GM23248 (cell line): ENCODE measurements around the gene TMPRSS5. TPM values are rescaled to one million over a fixed set of nuclear protein-coding genes. Genes with fewer than 3 reads are reported as not detected.

ENCODE experiments used
- DNase-seq: peaks from one replicate; pipeline ENCODE4 v3.0.0-alpha.2; 2015
- H2AFZ ChIP-seq: fragments of 200-600 bp; sonication (generic); 2 replicates; pipeline ENCODE4 v1.6.1; 2016; ENCODE audit warnings: antibody characterized with exemption
- H3F3A ChIP-seq: fragments of 200-600 bp; sonication (generic); 2 replicates; pipeline ENCODE4 v1.6.1; 2016; ENCODE audit warnings: mild to moderate bottlenecking, antibody characterized with exemption, mixed run types; ENCODE audit not compliant: insufficient read depth
- H3K27ac ChIP-seq: fragments of 200-600 bp; sonication (generic); 2 replicates; pipeline ENCODE4 v1.5.1; 2016; ENCODE audit warnings: mild to moderate bottlenecking
- H3K27me3 ChIP-seq: fragments of 200-600 bp; sonication (generic); replicated peaks from 2 replicates; pipeline ENCODE4 v1.6.1; 2016; ENCODE audit warnings: mild to moderate bottlenecking; ENCODE audit not compliant: insufficient read depth
- H3K36me3 ChIP-seq: fragments of 200-600 bp; sonication (generic); 2 replicates; pipeline ENCODE4 v1.6.1; 2016; ENCODE audit warnings: low read depth, mild to moderate bottlenecking
- H3K4me1 ChIP-seq: fragments of 200-600 bp; sonication (generic); 2 replicates; pipeline ENCODE4 v1.6.1; 2016; ENCODE audit warnings: mild to moderate bottlenecking; ENCODE audit not compliant: insufficient read depth
- H3K4me2 ChIP-seq: fragments of 200-600 bp; sonication (generic); one replicate; pipeline ENCODE4 v1.6.1; 2016; ENCODE audit warnings: mild to moderate bottlenecking; ENCODE audit not compliant: unreplicated experiment
- H3K4me3 ChIP-seq: fragments of 200-600 bp; sonication (generic); 2 replicates; pipeline ENCODE4 v1.5.1; 2016; ENCODE audit warnings: mild to moderate bottlenecking
- H3K79me2 ChIP-seq: fragments of 200-600 bp; sonication (generic); 2 replicates; pipeline ENCODE4 v1.6.1; 2016; ENCODE audit warnings: mild to moderate bottlenecking; ENCODE audit not compliant: insufficient read depth
- H3K9ac ChIP-seq: fragments of 200-600 bp; sonication (generic); 2 replicates; pipeline ENCODE4 v1.6.1; 2016; ENCODE audit warnings: mild to moderate bottlenecking
- H3K9me2 ChIP-seq: fragments of 200-600 bp; sonication (generic); 2 replicates; pipeline ENCODE4 v1.6.1; 2016; ENCODE audit warnings: mixed run types, mild to moderate bottlenecking, moderate library complexity; ENCODE audit not compliant: insufficient read depth
- H3K9me3 ChIP-seq: fragments of 200-600 bp; sonication (generic); one replicate; pipeline ENCODE4 v1.6.1; 2017; ENCODE audit warnings: low read depth
- H4K20me1 ChIP-seq: fragments of 200-600 bp; sonication (generic); 2 replicates; pipeline ENCODE4 v1.6.0; 2016; ENCODE audit not compliant: insufficient read depth
- EZH2 ChIP-seq: fragments of 200-600 bp; sonication (generic); IDR thresholded peaks from 2 replicates; pipeline ENCODE4 v1.6.1; 2018; ENCODE audit warnings: antibody characterized with exemption, mild to moderate bottlenecking; ENCODE audit not compliant: insufficient read depth, poor library complexity, severe bottlenecking
- EZH2phosphoT487 ChIP-seq: fragments of 200-600 bp; sonication (generic); IDR thresholded peaks from 2 replicates; pipeline ENCODE4 v1.6.1; 2018; ENCODE audit warnings: antibody characterized with exemption, moderate library complexity, mild to moderate bottlenecking, low read depth; ENCODE audit not compliant: insufficient read depth
- WGBS, 2 experiments: methylation state at CpG; one replicate each; pipeline ENCODE4 v1.1.6; 2015 to 2017; ENCODE audit warnings: low lambda C conversion rate in 2 of 2, low coverage in 1 of 2; ENCODE audit errors: missing lambda C conversion rate in 2 of 2; 5-methylcytosine and 5-hydroxymethylcytosine counted together
- in situ Hi-C: fragments of 300-500 bp; cut with MboI; formaldehyde crosslinking; loops from 2 replicates; pipeline ENCODE4 v1.15.0; 2020
- polyA plus RNA-seq: library from polyadenylated mRNA; unstranded; fragments of >200 nt; fragmentation: Nextera tagmentation; extraction: Ambion mirVana; gene quantifications from 2 replicates; pipeline ENCODE4 v1.2.1, GENCODE V29; 2016
- total RNA-seq: library from RNA; depleted of rRNA; stranded (reverse); fragments of >200 nt; shearing (Covaris generic); gene quantifications from 2 replicates; pipeline ENCODE4 v1.2.3, GENCODE V29; 2014

Gene TMPRSS5
- total and polyA plus RNA-seq, 2 experiments from 2014 or later: not detected

GRCh38 chr11:113655771-113656170 is 50.3 kb downstream of the TMPRSS5 start:
- no peak overlapping the region for H3K9ac ChIP-seq
- H2AFZ ChIP-seq: no peak overlapping the region
- H3K4me3 ChIP-seq: no peak overlapping the region
- no peaks in the 10 kb centered on the region for H4K20me1 ChIP-seq
- H3K4me1 ChIP-seq: no peaks in the 10 kb centered on the region
- H3K4me2 ChIP-seq: no peak overlapping the region
- DNase-seq: no peak
- no peaks in the 10 kb centered on the region for H3K79me2 ChIP-seq
- H3F3A ChIP-seq: no peaks in the 10 kb centered on the region
- TF ChIP-seq EZH2phosphoT487 (no peak), EZH2 (no peak)
- no peak overlapping the region for H3K27ac ChIP-seq
- 74 to 77% methylated on average over 5 of the region's 5 CpGs for WGBS, 2 experiments
- peaks cover 34% of the 10 kb centered on the region for H3K27me3 ChIP-seq
- H3K9me2 ChIP-seq: no peaks in the 10 kb centered on the region
- H3K36me3 ChIP-seq: no peaks in the 10 kb centered on the region
- in situ Hi-C loops: no loop called here
- H3K9me3 ChIP-seq: no peaks in the 10 kb centered on the region

- Histone ChIP-seq H3K9ac (no peak overlapping the region), H3K79me2 (no peaks in the 10 kb centered on the region), H3K27ac (no peak overlapping the region), H3K36me3 (no peaks in the 10 kb centered on the region), H3K27me3 (peaks cover 43% of the 10 kb centered on the region), H3K4me2 (no peak overlapping the region), H3K9me3 (no peaks in the 10 kb centered on the region), H3F3A (no peaks in the 10 kb centered on the region), H3K4me3 (no peak overlapping the region), H2AFZ (no peak overlapping the region), H4K20me1 (no peaks in the 10 kb centered on the region), H3K9me2 (no peaks in the 10 kb centered on the region), H3K4me1 (no peaks in the 10 kb centered on the region)
- TF ChIP-seq EZH2 (no peak), EZH2phosphoT487 (no peak)
- no peak for DNase-seq
- 61 to 65% methylated on average over 5 of the region's 5 CpGs for WGBS, 2 experiments
- in situ Hi-C loops: no loop called here
Measured at GRCh38 chr11:113651023-113651422, 55.1 kb downstream of the TMPRSS5 start.

- Histone ChIP-seq H3K36me3 (no peaks in the 10 kb centered on the region), H3K27ac (no peak overlapping the region), H3K4me3 (no peak overlapping the region), H3K27me3 (peaks cover 45% of the 10 kb centered on the region), H3K4me1 (no peaks in the 10 kb centered on the region), H3K9me3 (no peaks in the 10 kb centered on the region), H3K9me2 (no peaks in the 10 kb centered on the region), H3K9ac (no peak overlapping the region), H3K79me2 (no peaks in the 10 kb centered on the region), H3K4me2 (no peak overlapping the region), H4K20me1 (no peaks in the 10 kb centered on the region), H3F3A (no peaks in the 10 kb centered on the region), H2AFZ (no peak overlapping the region)
- in situ Hi-C loops: no loop called here
- TF ChIP-seq EZH2phosphoT487 (no peak), EZH2 (no peak)
- WGBS, 2 experiments: 71 to 72% methylated on average over 16 to 18 of the region's 20 CpGs
- no peak for DNase-seq
Measured at GRCh38 chr11:113649311-113649710, 56.8 kb downstream of the TMPRSS5 start.

- in situ Hi-C loops: no loop called here
- Histone ChIP-seq H3K27me3 (peaks cover 43% of the 10 kb centered on the region), H3K9me2 (no peaks in the 10 kb centered on the region), H3K4me2 (no peak overlapping the region), H3K9me3 (no peaks in the 10 kb centered on the region), H3K4me3 (no peak overlapping the region), H4K20me1 (no peaks in the 10 kb centered on the region), H3K9ac (no peak overlapping the region), H3K79me2 (no peaks in the 10 kb centered on the region), H3F3A (no peaks in the 10 kb centered on the region), H3K27ac (no peak overlapping the region), H3K36me3 (no peaks in the 10 kb centered on the region), H3K4me1 (no peaks in the 10 kb centered on the region), H2AFZ (no peak overlapping the region)
- TF ChIP-seq EZH2: no peak
- no peak for TF ChIP-seq EZH2phosphoT487
- DNase-seq: peak; percentile 40
- 85 to 86% methylated on average over 4 of the region's 4 CpGs for WGBS, 2 experiments
Measured at GRCh38 chr11:113647856-113648255, 58.3 kb downstream of the TMPRSS5 start.

- in situ Hi-C loops: no loop called here
- H3F3A ChIP-seq: no peaks in the 10 kb centered on the region
- no peak for DNase-seq
- no peak overlapping the region for H3K9ac ChIP-seq
- no peaks in the 10 kb centered on the region for H3K4me1 ChIP-seq
- no peak overlapping the region for H3K27ac ChIP-seq
- no peak overlapping the region for H2AFZ ChIP-seq
- no peak for TF ChIP-seq EZH2
- no peak for TF ChIP-seq EZH2phosphoT487
- H3K4me2 ChIP-seq: no peak overlapping the region
- 24 to 29% methylated on average over 3 of the region's 3 CpGs for WGBS, 2 experiments
- no peak overlapping the region for H3K4me3 ChIP-seq
- no peaks in the 10 kb centered on the region for H3K36me3 ChIP-seq
- H3K9me3 ChIP-seq: no peaks in the 10 kb centered on the region
- H3K9me2 ChIP-seq: no peaks in the 10 kb centered on the region
- H3K27me3 ChIP-seq: peaks cover 43% of the 10 kb centered on the region
- no peaks in the 10 kb centered on the region for H4K20me1 ChIP-seq
- no peaks in the 10 kb centered on the region for H3K79me2 ChIP-seq
Measured at GRCh38 chr11:113647108-113647507, 59.0 kb downstream of the TMPRSS5 start.
